ENCODE measurements around the gene TNFRSF1A. TPM values are rescaled to one million over a fixed set of nuclear protein-coding genes. Genes with fewer than 3 reads are reported as not detected.

Gene TNFRSF1A
- total RNA-seq, 5 donors from 2014 or later (not counting 1 experiment from before 2014, with no cell fraction given): 32.3 to 88.0 (median 86.5) TPM

DNA sequence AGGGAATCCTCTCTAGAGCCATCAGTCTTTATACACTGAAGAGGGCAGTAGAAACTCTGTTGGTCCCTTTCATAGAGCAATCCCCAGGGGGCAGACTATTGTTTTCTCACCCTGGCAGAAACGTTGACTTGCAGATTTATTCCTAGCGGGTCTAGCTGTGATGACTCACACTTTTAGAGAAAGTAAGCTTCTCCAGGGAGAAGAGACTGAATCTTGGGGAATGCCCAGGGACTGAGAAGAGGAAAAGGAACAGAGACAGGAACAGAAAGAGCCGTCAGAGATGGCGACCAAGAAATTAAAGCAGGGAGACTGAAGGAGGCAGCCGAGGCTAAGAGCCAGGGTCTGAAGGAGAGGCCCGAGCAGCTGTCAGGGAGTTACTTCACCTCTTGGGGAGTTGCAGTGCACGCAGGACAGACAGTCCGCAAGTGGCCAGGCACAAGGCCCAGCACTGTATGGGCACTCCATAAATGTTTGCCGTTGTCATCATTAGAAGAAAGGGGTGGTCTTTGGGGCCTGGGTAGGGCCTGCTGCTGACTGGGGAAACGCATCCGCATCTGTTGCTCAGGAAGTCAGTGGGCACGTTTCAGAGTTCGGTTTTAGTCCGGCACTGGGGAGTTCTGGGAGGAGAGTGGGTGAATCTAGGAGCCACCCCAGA, 18.4 kb downstream of the TNFRSF1A start:
- Histone ChIP-seq H3K4me1 (ENCODE audit: control insufficient read depth in 1 of 2, extremely low read depth in 1 of 2, insufficient read depth in 2 of 2, low read length in 2 of 2) (peaks cover 11 to 52% of the 10 kb centered on the region in 2 experiments), H3K27ac (ENCODE audit: low read length) (peak overlapping the region; percentile 66), H3K4me3 (ENCODE audit: control insufficient read depth in 1 of 2, extremely low read depth in 1 of 2, low read length in 1 of 2) (peak overlapping the region in 1 of 2 donors; percentile 25), H3K36me3 (ENCODE audit: control insufficient read depth in 2 of 2, extremely low read depth in 1 of 2, insufficient read depth in 1 of 2, low read length in 1 of 2) (peaks cover 4 to 19% of the 10 kb centered on the region in 2 donors), H3K27me3 (replicated peaks in 1 of 2; ENCODE audit: control insufficient read depth in 2 of 2, extremely low read depth in 1 of 2, insufficient read depth in 2 of 2, low read length in 1 of 2) (peaks cover 0 to 7% of the 10 kb centered on the region in 2 experiments), H3K9me3 (no peaks in the 10 kb centered on the region)
- no peaks in the 10 kb centered on the region for H3K36me3 Mint-ChIP-seq
- CTCF ChIA-PET: interaction anchor here (0.6 to 1.5 kb wide), 11 partner anchors 9 to 215 kb away, joined by 3 to 14 read pairs (median 4); no protein-coding TSS in a partner anchor
- POLR2A ChIA-PET: no interaction called here
- peaks cover 51 to 57% (median 53%) of the 10 kb centered on the region in 3 donors for H3K4me1 Mint-ChIP-seq
- 15% methylated on average over 7 of the region's 14 CpGs for WGBS (ENCODE audit: insufficient coverage)
- ATAC-seq (replicated peaks in 1 of 4) (peak; percentile 79 to 86 (median 80)), DNase-seq (peak in 18 of 35 experiments; percentile 17 to 76 (median 43))
- peak overlapping the region; percentile 95 to 97 for H3K27ac Mint-ChIP-seq
- H3K9me3 Mint-ChIP-seq: no peaks in the 10 kb centered on the region
- peak overlapping the region; percentile 72 to 74 (median 74) for H3K4me3 Mint-ChIP-seq
- H3K27me3 Mint-ChIP-seq: no peaks in the 10 kb centered on the region

GRCh38 chr12:6322969-6323339, 18.9 kb downstream of the TNFRSF1A start:
- Mint-ChIP-seq H3K9me3 (no peaks in the 10 kb centered on the region), H3K27ac (peak overlapping the region; percentile 95 to 97), H3K27me3 (no peaks in the 10 kb centered on the region), H3K4me3 (peak overlapping the region in 2 of 3 donors; percentile 72 to 74), H3K4me1 (peaks cover 56 to 62% (median 56%) of the 10 kb centered on the region in 3 donors), H3K36me3 (no peaks in the 10 kb centered on the region)
- 29% methylated on average over 1 of the region's 2 CpGs for WGBS (ENCODE audit: insufficient coverage)
- ATAC-seq (replicated peaks in 1 of 4) (peak in 1 of 4 experiments; percentile 8), DNase-seq (no peak)
- no peaks in the 10 kb centered on the region for H3K9me3 ChIP-seq
- H3K4me3 ChIP-seq (ENCODE audit: control insufficient read depth in 1 of 2, extremely low read depth in 1 of 2, low read length in 1 of 2): no peak overlapping the region
- H3K27ac ChIP-seq (ENCODE audit: low read length): peak overlapping the region; percentile 66
- peaks cover 0 to 14% of the 10 kb centered on the region in 2 donors for H3K36me3 ChIP-seq (ENCODE audit: control insufficient read depth in 2 of 2, extremely low read depth in 1 of 2, insufficient read depth in 1 of 2, low read length in 1 of 2)
- ChIA-PET POLR2A (no interaction called here), CTCF (interaction anchor here (1.0 to 1.5 kb wide), 9 partner anchors 10 to 216 kb away, joined by 3 to 14 read pairs (median 5); no protein-coding TSS in a partner anchor)
- H3K4me1 ChIP-seq (ENCODE audit: control insufficient read depth in 1 of 2, extremely low read depth in 1 of 2, insufficient read depth in 2 of 2, low read length in 2 of 2): peaks cover 11 to 57% of the 10 kb centered on the region in 2 experiments
- peaks cover 0 to 7% of the 10 kb centered on the region in 2 experiments for H3K27me3 ChIP-seq (replicated peaks in 1 of 2; ENCODE audit: control insufficient read depth in 2 of 2, extremely low read depth in 1 of 2, insufficient read depth in 2 of 2, low read length in 1 of 2)

DNA sequence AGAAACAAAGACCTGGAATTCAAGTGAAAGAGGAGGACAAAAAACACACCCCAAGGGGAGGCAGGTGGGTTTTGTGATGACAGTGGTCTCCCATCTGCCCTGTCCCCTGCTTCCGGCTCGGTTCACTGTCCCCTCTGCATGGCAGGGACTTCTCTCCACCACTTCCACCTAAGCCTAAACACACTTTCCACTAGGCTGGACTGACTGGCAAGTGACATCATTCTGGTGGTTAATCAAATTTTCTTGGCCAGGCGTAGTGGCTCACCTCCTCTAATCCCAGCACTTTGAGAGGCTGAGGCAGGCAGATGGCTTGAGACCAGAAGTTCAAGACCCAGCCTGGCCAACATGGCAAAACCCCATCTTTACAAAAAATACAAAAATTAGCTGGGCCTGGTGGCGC, 19.5 kb downstream of the TNFRSF1A start:
- CTCF ChIA-PET: interaction anchor here (1.1 to 1.5 kb wide), 6 partner anchors 14 to 216 kb away, joined by 3 to 14 read pairs (median 6); no protein-coding TSS in a partner anchor
- Histone ChIP-seq H3K9me3 (no peaks in the 10 kb centered on the region), H3K27me3 (replicated peaks in 1 of 2; ENCODE audit: control insufficient read depth in 2 of 2, extremely low read depth in 1 of 2, insufficient read depth in 2 of 2, low read length in 1 of 2) (peaks cover 0 to 12% of the 10 kb centered on the region in 2 experiments), H3K27ac (ENCODE audit: low read length) (no peak overlapping the region), H3K4me3 (ENCODE audit: control insufficient read depth in 1 of 2, extremely low read depth in 1 of 2, low read length in 1 of 2) (no peak overlapping the region), H3K4me1 (ENCODE audit: control insufficient read depth in 1 of 2, extremely low read depth in 1 of 2, insufficient read depth in 2 of 2, low read length in 2 of 2) (peaks cover 11 to 60% of the 10 kb centered on the region in 2 experiments), H3K36me3 (ENCODE audit: control insufficient read depth in 2 of 2, extremely low read depth in 1 of 2, insufficient read depth in 1 of 2, low read length in 1 of 2) (peaks cover 0 to 8% of the 10 kb centered on the region in 2 donors)
- ATAC-seq (replicated peaks in 1 of 4): no peak
- POLR2A ChIA-PET: no interaction called here
- no peak for DNase-seq
- H3K27ac Mint-ChIP-seq: peak overlapping the region in 1 of 2 donors; percentile 97
- H3K4me3 Mint-ChIP-seq: no peak overlapping the region
- no peaks in the 10 kb centered on the region for H3K27me3 Mint-ChIP-seq
- H3K4me1 Mint-ChIP-seq: peaks cover 61 to 66% (median 62%) of the 10 kb centered on the region in 3 donors
- no peaks in the 10 kb centered on the region for H3K36me3 Mint-ChIP-seq
- WGBS (ENCODE audit: insufficient coverage): no CpG with 5 or more reads among the region's 4 CpGs
- H3K9me3 Mint-ChIP-seq: no peaks in the 10 kb centered on the region

GRCh38 chr12:6321905-6322304, 20.0 kb downstream of the TNFRSF1A start:
- Mint-ChIP-seq H3K36me3 (no peaks in the 10 kb centered on the region), H3K4me1 (peaks cover 61 to 64% (median 62%) of the 10 kb centered on the region in 3 donors), H3K4me3 (no peak overlapping the region), H3K9me3 (no peaks in the 10 kb centered on the region), H3K27ac (peak overlapping the region; percentile 67 to 97), H3K27me3 (no peaks in the 10 kb centered on the region)
- DNase-seq (no peak), ATAC-seq (replicated peaks in 1 of 4) (no peak)
- POLR2A ChIA-PET: no interaction called here
- H3K9me3 ChIP-seq: no peaks in the 10 kb centered on the region
- CTCF ChIA-PET: interaction anchor here in 1 of 2 donors (0.7 kb wide), 1 partner anchor 274 kb away, joined by 3 read pairs; no protein-coding TSS in a partner anchor
- no peak overlapping the region for H3K27ac ChIP-seq (ENCODE audit: low read length)
- H3K36me3 ChIP-seq (ENCODE audit: control insufficient read depth in 2 of 2, extremely low read depth in 1 of 2, insufficient read depth in 1 of 2, low read length in 1 of 2): peaks cover 0 to 5% of the 10 kb centered on the region in 2 donors
- H3K4me1 ChIP-seq (ENCODE audit: control insufficient read depth in 1 of 2, extremely low read depth in 1 of 2, insufficient read depth in 2 of 2, low read length in 2 of 2): peaks cover 11 to 62% of the 10 kb centered on the region in 2 experiments
- peaks cover 0 to 16% of the 10 kb centered on the region in 2 experiments for H3K27me3 ChIP-seq (replicated peaks in 1 of 2; ENCODE audit: control insufficient read depth in 2 of 2, extremely low read depth in 1 of 2, insufficient read depth in 2 of 2, low read length in 1 of 2)
- WGBS (ENCODE audit: insufficient coverage): 100% methylated on average over 4 of the region's 6 CpGs
- no peak overlapping the region for H3K4me3 ChIP-seq (ENCODE audit: control insufficient read depth in 1 of 2, extremely low read depth in 1 of 2, low read length in 1 of 2)

DNA sequence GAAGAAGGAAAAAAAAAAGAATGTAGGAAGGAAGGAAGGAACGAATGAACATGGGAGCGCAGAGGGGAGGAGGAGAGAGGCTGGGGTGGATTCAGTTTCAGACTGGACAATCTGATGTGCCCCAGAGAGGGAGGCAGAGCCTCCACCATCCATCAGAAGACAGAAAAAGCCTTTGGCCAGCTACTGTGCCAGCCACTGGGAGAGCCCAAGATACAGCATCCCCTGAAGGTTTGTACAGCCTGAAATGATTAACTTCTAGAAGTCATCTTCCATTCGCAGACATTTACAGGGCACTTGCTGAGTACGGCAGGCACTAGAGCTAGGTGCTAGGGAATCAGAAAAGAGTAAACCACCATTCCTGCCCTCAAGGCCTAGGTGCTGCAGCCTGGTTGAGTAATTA, 22.4 kb downstream of the TNFRSF1A start:
- Mint-ChIP-seq H3K9me3 (no peaks in the 10 kb centered on the region), H3K4me1 (peaks cover 40 to 45% (median 44%) of the 10 kb centered on the region in 3 donors), H3K4me3 (no peak overlapping the region), H3K27ac (no peak overlapping the region), H3K27me3 (no peaks in the 10 kb centered on the region), H3K36me3 (no peaks in the 10 kb centered on the region)
- ChIA-PET CTCF (interaction anchor here (0.9 to 1.4 kb wide), 2 partner anchors 26 to 48 kb away, joined by 3 to 4 read pairs; no protein-coding TSS in a partner anchor), POLR2A (no interaction called here)
- peaks cover 11 to 41% of the 10 kb centered on the region in 2 experiments for H3K4me1 ChIP-seq (ENCODE audit: control insufficient read depth in 1 of 2, extremely low read depth in 1 of 2, insufficient read depth in 2 of 2, low read length in 2 of 2)
- no peak overlapping the region for H3K27ac ChIP-seq (ENCODE audit: low read length)
- H3K27me3 ChIP-seq (replicated peaks in 1 of 2; ENCODE audit: control insufficient read depth in 2 of 2, extremely low read depth in 1 of 2, insufficient read depth in 2 of 2, low read length in 1 of 2): peaks cover 0 to 18% of the 10 kb centered on the region in 2 experiments
- no peak overlapping the region for H3K4me3 ChIP-seq (ENCODE audit: control insufficient read depth in 1 of 2, extremely low read depth in 1 of 2, low read length in 1 of 2)
- WGBS (ENCODE audit: insufficient coverage): 89% methylated on average over 4 of the region's 4 CpGs
- ATAC-seq (replicated peaks in 1 of 4) (no peak), DNase-seq (no peak)
- H3K9me3 ChIP-seq: no peaks in the 10 kb centered on the region
- H3K36me3 ChIP-seq (ENCODE audit: control insufficient read depth in 2 of 2, extremely low read depth in 1 of 2, insufficient read depth in 1 of 2, low read length in 1 of 2): no peaks in the 10 kb centered on the region

DNA sequence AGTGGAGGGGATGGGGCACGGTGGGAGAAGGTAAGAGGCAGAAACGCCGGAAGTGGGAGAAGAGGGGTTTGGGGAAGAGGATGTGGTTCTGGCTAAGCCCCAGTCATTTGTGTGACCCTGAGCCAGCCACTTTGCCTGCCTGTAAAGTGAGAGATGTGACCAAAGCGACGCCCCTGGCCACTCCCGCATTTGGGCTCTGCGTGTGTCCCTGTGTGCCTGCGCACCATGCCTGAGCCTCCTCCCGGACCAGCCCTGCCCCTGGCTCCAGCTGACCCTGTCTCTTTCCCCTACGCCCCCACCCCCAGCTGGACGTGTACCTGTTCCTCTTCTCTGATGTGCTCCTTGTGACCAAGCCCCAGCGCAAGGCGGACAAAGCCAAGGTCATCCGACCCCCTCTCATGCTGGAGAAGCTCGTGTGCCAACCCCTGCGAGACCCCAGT, 23.4 kb downstream of the TNFRSF1A start:
- no peak overlapping the region for H3K27ac ChIP-seq (ENCODE audit: low read length)
- no peak overlapping the region for H3K4me3 ChIP-seq (ENCODE audit: control insufficient read depth in 1 of 2, extremely low read depth in 1 of 2, low read length in 1 of 2)
- H3K4me3 Mint-ChIP-seq: peak overlapping the region in 2 of 3 donors; percentile 21 to 71
- no peaks in the 10 kb centered on the region for H3K36me3 Mint-ChIP-seq
- ATAC-seq (replicated peaks in 1 of 4) (peak in 3 of 4 experiments; percentile 8 to 24 (median 20)), DNase-seq (no peak)
- H3K36me3 ChIP-seq (ENCODE audit: control insufficient read depth in 2 of 2, extremely low read depth in 1 of 2, insufficient read depth in 1 of 2, low read length in 1 of 2): no peaks in the 10 kb centered on the region
- H3K9me3 Mint-ChIP-seq: no peaks in the 10 kb centered on the region
- H3K4me1 Mint-ChIP-seq: peaks cover 30 to 36% (median 35%) of the 10 kb centered on the region in 3 donors
- CTCF ChIA-PET: no interaction called here
- no peaks in the 10 kb centered on the region for H3K27me3 Mint-ChIP-seq
- no peaks in the 10 kb centered on the region for H3K9me3 ChIP-seq
- POLR2A ChIA-PET: interaction anchor here in 1 of 2 donors (0.6 kb wide), 1 partner anchor 39 kb away, joined by 3 read pairs; no protein-coding TSS in a partner anchor
- no peak overlapping the region for H3K27ac Mint-ChIP-seq
- WGBS (ENCODE audit: insufficient coverage): 36% methylated on average over 12 of the region's 16 CpGs
- H3K4me1 ChIP-seq (ENCODE audit: control insufficient read depth in 1 of 2, extremely low read depth in 1 of 2, insufficient read depth in 2 of 2, low read length in 2 of 2): peaks cover 7 to 32% of the 10 kb centered on the region in 2 experiments
- peaks cover 0 to 21% of the 10 kb centered on the region in 2 experiments for H3K27me3 ChIP-seq (replicated peaks in 1 of 2; ENCODE audit: control insufficient read depth in 2 of 2, extremely low read depth in 1 of 2, insufficient read depth in 2 of 2, low read length in 1 of 2)
